Liver (tissue), 9 donors: Measurements from ENCODE around the gene CCDC80. TPM values are rescaled to one million over a fixed set of nuclear protein-coding genes. Genes with fewer than 3 reads are reported as not detected.

Experiments used
- DNase-seq: peaks from one replicate; pipeline ENCODE4 v3.0.0-alpha.2; 2017; ENCODE audit warnings: low spot score
- H3K27ac ChIP-seq, 2 donors: one replicate each; pipeline ENCODE4 v1.7.0; 2013; ENCODE audit warnings: inconsistent platforms in 2 of 2, low read length in 2 of 2, control low read depth in 1 of 2, low read depth in 1 of 2, mild to moderate bottlenecking in 1 of 2
- H3K27me3 ChIP-seq, 4 donors: one replicate each; pipeline versions ENCODE4 v1.6.1 to v1.7.0; 2013; ENCODE audit warnings: low read length in 3 of 4, inconsistent platforms in 1 of 4, mild to moderate bottlenecking in 1 of 4, moderate library complexity in 1 of 4; ENCODE audit not compliant: control insufficient read depth in 4 of 4, insufficient read depth in 4 of 4
- H3K36me3 ChIP-seq, 4 donors: one replicate each; pipeline versions ENCODE4 v1.6.1 to v1.7.0; 2013; ENCODE audit warnings: low read length in 3 of 4, mild to moderate bottlenecking in 3 of 4, low read depth in 1 of 4, moderate library complexity in 1 of 4; ENCODE audit not compliant: control insufficient read depth in 4 of 4, insufficient read depth in 3 of 4
- H3K4me1 ChIP-seq, 4 donors: one replicate each; pipeline versions ENCODE4 v1.6.1 to v1.7.0; 2013; ENCODE audit warnings: low read length in 3 of 4, mild to moderate bottlenecking in 3 of 4, moderate library complexity in 1 of 4; ENCODE audit not compliant: control insufficient read depth in 4 of 4, insufficient read depth in 4 of 4
- H3K4me3 ChIP-seq, 3 donors: one replicate each; pipeline versions ENCODE4 v1.6.1 to v1.7.0; 2013; ENCODE audit warnings: low read length in 3 of 3, control low read depth in 1 of 3, low read depth in 1 of 3, mild to moderate bottlenecking in 1 of 3
- H3K9ac ChIP-seq, 2 donors: one replicate each; pipeline ENCODE4 v1.7.0; 2013; ENCODE audit warnings: low read length in 2 of 2, mild to moderate bottlenecking in 2 of 2, moderate library complexity in 2 of 2, control low read depth in 1 of 2, low read depth in 1 of 2
- H3K9me3 ChIP-seq, 4 donors: one replicate each; pipeline versions ENCODE4 v1.6.1 to v1.7.0; 2013; ENCODE audit warnings: low read length in 3 of 4; ENCODE audit not compliant: control insufficient read depth in 4 of 4
- ATF3 ChIP-seq: IDR thresholded peaks from 2 replicates; pipeline ENCODE4 v1.6.1; 2016; ENCODE audit warnings: antibody characterized with exemption
- CTCF ChIP-seq: fragments of 150-350 bp; IDR thresholded peaks from 2 replicates; pipeline ENCODE4 v1.5.1; 2017; ENCODE audit warnings: improper control_type of control experiment, low read depth, low read length; ENCODE audit not compliant: missing input control
- EGR1 ChIP-seq, 2 donors: IDR thresholded peaks; 2 replicates each; pipeline ENCODE4 v1.6.1; 2016 to 2018; ENCODE audit warnings: antibody characterized with exemption in 2 of 2, low read depth in 2 of 2
- FOXA1 ChIP-seq: IDR thresholded peaks from 2 replicates; pipeline ENCODE4 v1.6.1; 2016; ENCODE audit warnings: antibody characterized with exemption
- FOXA2 ChIP-seq: IDR thresholded peaks from 2 replicates; pipeline ENCODE4 v1.6.1; 2016; ENCODE audit warnings: antibody characterized with exemption
- GABPA ChIP-seq, 2 donors: IDR thresholded peaks in 1 of 2; conservative IDR thresholded peaks in 1 of 2; 2 replicates each; pipeline ENCODE4 v1.6.1; 2016; ENCODE audit warnings: antibody characterized with exemption in 2 of 2, mild to moderate bottlenecking in 1 of 2, moderate library complexity in 1 of 2
- HNF4A ChIP-seq, 2 donors: conservative IDR thresholded peaks; 2 replicates each; pipeline ENCODE4 v1.6.1; 2016; ENCODE audit warnings: antibody characterized with exemption in 2 of 2, mild to moderate bottlenecking in 2 of 2
- HNF4G ChIP-seq: IDR thresholded peaks from 2 replicates; pipeline ENCODE4 v1.6.1; 2016; ENCODE audit warnings: antibody characterized with exemption
- JUND ChIP-seq, 2 donors: IDR thresholded peaks; 2 replicates each; pipeline ENCODE4 v1.6.1; 2016; ENCODE audit warnings: antibody characterized with exemption in 2 of 2
- MAX ChIP-seq: IDR thresholded peaks from 2 replicates; pipeline ENCODE4 v1.6.1; 2016; ENCODE audit warnings: antibody characterized with exemption
- NR2F2 ChIP-seq: IDR thresholded peaks from 2 replicates; pipeline ENCODE4 v1.6.1; 2016; ENCODE audit warnings: antibody characterized with exemption
- RAD21 ChIP-seq, 2 donors: IDR thresholded peaks; 2 replicates each; pipeline ENCODE4 v1.6.1; 2016; ENCODE audit warnings: antibody characterized with exemption in 2 of 2, mild to moderate bottlenecking in 2 of 2
- REST ChIP-seq: IDR thresholded peaks from 2 replicates; pipeline ENCODE4 v1.6.1; 2016; ENCODE audit warnings: antibody characterized with exemption, mild to moderate bottlenecking
- RXRA ChIP-seq, 2 donors: IDR thresholded peaks; 2 replicates each; pipeline ENCODE4 v1.6.1; 2017 to 2018; ENCODE audit warnings: antibody characterized with exemption in 2 of 2, mild to moderate bottlenecking in 1 of 2
- SP1 ChIP-seq: IDR thresholded peaks from 2 replicates; pipeline ENCODE4 v1.6.1; 2018; ENCODE audit warnings: antibody characterized with exemption, mild to moderate bottlenecking
- TAF1 ChIP-seq: conservative IDR thresholded peaks from 2 replicates; pipeline ENCODE4 v1.6.1; 2016; ENCODE audit warnings: antibody characterized with exemption, mild to moderate bottlenecking
- YY1 ChIP-seq: IDR thresholded peaks from 2 replicates; pipeline ENCODE4 v1.6.1; 2016; ENCODE audit warnings: antibody characterized with exemption, mild to moderate bottlenecking
- ZBTB33 ChIP-seq: IDR thresholded peaks from 2 replicates; pipeline ENCODE4 v1.6.1; 2016; ENCODE audit warnings: antibody characterized with exemption
- WGBS: extraction: QIAGEN DNeasy Blood & Tissue Kit; methylation state at CpG from one replicate; pipeline ENCODE4 v1.1.7; 2013; 5-methylcytosine and 5-hydroxymethylcytosine counted together
- polyA plus RNA-seq, 2 donors: library from polyadenylated mRNA; stranded (reverse) in 1 of 2; unstranded in 1 of 2; fragments of 200-250 nt in 1 of 2; fragments of >200 nt in 1 of 2; fragmentation: Nextera tagmentation in 1 of 2; extraction: Ambion mirVana in 1 of 2; gene quantifications; one replicate each; pipeline versions ENCODE4 v1.2.1 to v1.2.3, GENCODE V29; 2013 to 2015
- total RNA-seq, 2 donors: library from RNA; depleted of rRNA; stranded (reverse); fragments of >200 nt; gene quantifications; one replicate each; pipeline ENCODE4 v1.2.3, GENCODE V29; 2014
- donor health status: healthy.
- donor health status: healthy.
- donor health status: healthy.
- donor health status: healthy.
- donor health status: healthy.

Gene CCDC80
- total and polyA plus RNA-seq, 4 donors: 0.17 to 2.1 (median 1.1) TPM

- DNase-seq: no peak
- Histone ChIP-seq H3K27ac (no peak overlapping the region), H3K4me1 (no peaks in the 10 kb centered on the region), H3K36me3 (peaks cover 2 to 19% (median 18%) of the 10 kb centered on the region in 4 donors), H3K9me3 (no peaks in the 10 kb centered on the region), H3K4me3 (no peak overlapping the region), H3K27me3 (no peaks in the 10 kb centered on the region), H3K9ac (no peak overlapping the region)
- TF ChIP-seq EGR1 (IDR thresholded peaks at IDR 0.05; ENCODE audit: low read depth in 2 of 2) (no peak), CTCF (no peak), GABPA (IDR thresholded peaks at IDR 0.05 in 1 of 2, conservative IDR thresholded peaks at IDR 0.05 in 1 of 2) (no peak), ZBTB33 (no peak), NR2F2 (no peak), JUND (IDR thresholded peaks at IDR 0.05) (no peak)
- 96% methylated on average over 1 of the region's 1 CpG for WGBS
These were observed 53.6 kb downstream of the CCDC80 start for GRCh38 chr3:112587336-112587735.

GRCh38 chr3:112585782-112586181, 55.2 kb downstream of the CCDC80 start:
- no peak for DNase-seq
- no peaks in the 10 kb centered on the region for H3K27me3 ChIP-seq
- H3K27ac ChIP-seq: no peak overlapping the region
- H3K9ac ChIP-seq: no peak overlapping the region
- TF ChIP-seq HNF4G (no peak), HNF4A (conservative IDR thresholded peaks at IDR 0.05) (no peak), NR2F2 (no peak), GABPA (IDR thresholded peaks at IDR 0.05 in 1 of 2, conservative IDR thresholded peaks at IDR 0.05 in 1 of 2) (no peak), RXRA (IDR thresholded peaks at IDR 0.05) (no peak), EGR1 (IDR thresholded peaks at IDR 0.05; ENCODE audit: low read depth in 2 of 2) (no peak), YY1 (no peak), RAD21 (IDR thresholded peaks at IDR 0.05) (no peak), FOXA1 (no peak), ZBTB33 (no peak), JUND (IDR thresholded peaks at IDR 0.05) (no peak), SP1 (no peak), MAX (no peak), TAF1 (no peak), FOXA2 (no peak), ATF3 (no peak), REST (no peak)
- no peak overlapping the region for H3K4me3 ChIP-seq
- H3K4me1 ChIP-seq: no peaks in the 10 kb centered on the region
- no peaks in the 10 kb centered on the region for H3K9me3 ChIP-seq
- peaks cover 4 to 26% (median 22%) of the 10 kb centered on the region in 4 donors for H3K36me3 ChIP-seq
